SU-DHL-6 (cell line): ENCODE measurements around the gene TOLLIP.

Source experiments
- EZH2phosphoT487 ChIP-seq: fragments of 200-600 bp; sonication (generic), shearing (Covaris generic); conservative IDR thresholded peaks from 2 replicates; pipeline ENCODE4 v1.6.1; 2018; ENCODE audit warnings: mild to moderate bottlenecking, antibody characterized with exemption, low read length, moderate library complexity, mixed read lengths
- TF ChIP-seq, protein P1 (sequence below): fragments of 200-600 bp; sonication (generic); IDR thresholded peaks from one replicate; pipeline ENCODE4 v1.5.1; 2017; ENCODE audit warnings: antibody characterized with exemption, mild to moderate bottlenecking, low read length, moderate library complexity; ENCODE audit not compliant: insufficient read depth, poor library complexity, severe bottlenecking

DNA sequence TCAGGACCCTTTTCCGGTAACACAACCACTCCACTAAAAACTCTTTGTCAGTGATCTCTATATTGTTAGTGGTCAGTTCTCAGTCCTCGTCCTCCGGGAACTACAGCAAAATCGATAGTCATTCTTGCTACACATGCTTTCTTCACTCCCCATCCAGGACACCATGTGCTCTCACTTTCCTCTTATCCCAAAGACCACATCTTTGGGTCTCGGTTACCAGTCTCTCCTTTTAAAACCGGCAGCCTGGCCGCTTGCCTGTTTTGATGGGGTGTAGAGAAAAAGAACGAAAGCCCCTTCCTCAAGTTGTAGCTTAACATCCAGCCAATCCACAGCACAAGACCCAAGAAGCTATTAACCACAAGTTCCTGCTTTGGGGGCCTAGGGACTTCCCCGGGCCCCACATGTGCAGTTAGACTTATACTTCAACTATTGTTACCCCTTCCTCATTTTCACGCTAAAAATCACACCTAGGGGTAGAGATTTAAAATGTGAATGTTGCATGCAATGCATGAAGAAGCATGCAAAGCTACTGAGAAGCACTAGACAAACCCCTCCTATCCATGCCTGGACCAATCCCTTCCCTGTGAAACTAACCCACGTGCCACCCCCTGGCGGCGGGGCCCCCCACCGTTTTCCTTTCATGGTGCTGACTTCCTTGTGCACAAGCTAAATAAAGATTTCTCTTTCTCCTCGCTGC is 1.5 kb upstream of the TOLLIP start:
- TF ChIP-seq, protein P1, sequence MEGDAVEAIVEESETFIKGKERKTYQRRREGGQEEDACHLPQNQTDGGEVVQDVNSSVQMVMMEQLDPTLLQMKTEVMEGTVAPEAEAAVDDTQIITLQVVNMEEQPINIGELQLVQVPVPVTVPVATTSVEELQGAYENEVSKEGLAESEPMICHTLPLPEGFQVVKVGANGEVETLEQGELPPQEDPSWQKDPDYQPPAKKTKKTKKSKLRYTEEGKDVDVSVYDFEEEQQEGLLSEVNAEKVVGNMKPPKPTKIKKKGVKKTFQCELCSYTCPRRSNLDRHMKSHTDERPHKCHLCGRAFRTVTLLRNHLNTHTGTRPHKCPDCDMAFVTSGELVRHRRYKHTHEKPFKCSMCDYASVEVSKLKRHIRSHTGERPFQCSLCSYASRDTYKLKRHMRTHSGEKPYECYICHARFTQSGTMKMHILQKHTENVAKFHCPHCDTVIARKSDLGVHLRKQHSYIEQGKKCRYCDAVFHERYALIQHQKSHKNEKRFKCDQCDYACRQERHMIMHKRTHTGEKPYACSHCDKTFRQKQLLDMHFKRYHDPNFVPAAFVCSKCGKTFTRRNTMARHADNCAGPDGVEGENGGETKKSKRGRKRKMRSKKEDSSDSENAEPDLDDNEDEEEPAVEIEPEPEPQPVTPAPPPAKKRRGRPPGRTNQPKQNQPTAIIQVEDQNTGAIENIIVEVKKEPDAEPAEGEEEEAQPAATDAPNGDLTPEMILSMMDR: no peak
- no peak for TF ChIP-seq EZH2phosphoT487
